ENCODE data around the gene ST3GAL4.
"Not testable (repeated sequence)": the region's sequence is repeated elsewhere in the genome, so short reads cannot be mapped to it uniquely, and the experiment has no call there.

ST3GAL4 gene

GRCh38 chr11:126366064-126366822 is 10.8 kb downstream of the ST3GAL4 start:
- DNase-seq: no peak

- not testable (repeated sequence) for DNase-seq
Measured at GRCh38 chr11:126366823-126367654, 11.6 kb downstream of the ST3GAL4 start.

GRCh38 chr11:126367806-126368205 is 12.3 kb downstream of the ST3GAL4 start:
- DNase-seq: not testable (repeated sequence)

- peak; percentile 66 for DNase-seq
Measured at GRCh38 chr11:126368336-126369119, 13.0 kb downstream of the ST3GAL4 start.

- DNase-seq: no peak
Measured at GRCh38 chr11:126370016-126370415, 14.5 kb downstream of the ST3GAL4 start.

- DNase-seq: no peak
Measured at GRCh38 chr11:126371595-126371994, 16.1 kb downstream of the ST3GAL4 start.

- DNase-seq: not testable (repeated sequence)
Measured at GRCh38 chr11:126373389-126374066, 18.0 kb downstream of the ST3GAL4 start.

GRCh38 chr11:126374562-126375300 is 19.2 kb downstream of the ST3GAL4 start:
- DNase-seq: not testable (repeated sequence)

- no peak for DNase-seq
Measured at GRCh38 chr11:126375726-126376125, 20.2 kb downstream of the ST3GAL4 start.

GRCh38 chr11:126378763-126379162 is 23.3 kb downstream of the ST3GAL4 start:
- no peak for DNase-seq

GRCh38 chr11:126380909-126381308 is 25.4 kb downstream of the ST3GAL4 start:
- no peak for DNase-seq

- not testable (repeated sequence) for DNase-seq
Measured at GRCh38 chr11:126381960-126382359, 26.5 kb downstream of the ST3GAL4 start.

- DNase-seq: not testable (repeated sequence)
Measured at GRCh38 chr11:126382641-126383040, 27.2 kb downstream of the ST3GAL4 start.

- no peak for DNase-seq
Measured at GRCh38 chr11:126383339-126384335, 28.2 kb downstream of the ST3GAL4 start.

- no peak for DNase-seq
Measured at GRCh38 chr11:126384449-126385070, 29.1 kb downstream of the ST3GAL4 start.

- DNase-seq: no peak
Measured at GRCh38 chr11:126385991-126386728, 30.7 kb downstream of the ST3GAL4 start.

- peak; percentile 34 for DNase-seq
Measured at GRCh38 chr11:126386729-126387071, 31.2 kb downstream of the ST3GAL4 start.

GRCh38 chr11:126387857-126388256 is 32.4 kb downstream of the ST3GAL4 start:
- no peak for DNase-seq

- no peak for DNase-seq
Measured at GRCh38 chr11:126390272-126390867, 34.9 kb downstream of the ST3GAL4 start.

Measured in NCI-H1417 treated with DMSO at 0.1 percent for 48 hours (cell line).